ENCODE results near the gene DNM1L.

Gene DNM1L

DNA sequence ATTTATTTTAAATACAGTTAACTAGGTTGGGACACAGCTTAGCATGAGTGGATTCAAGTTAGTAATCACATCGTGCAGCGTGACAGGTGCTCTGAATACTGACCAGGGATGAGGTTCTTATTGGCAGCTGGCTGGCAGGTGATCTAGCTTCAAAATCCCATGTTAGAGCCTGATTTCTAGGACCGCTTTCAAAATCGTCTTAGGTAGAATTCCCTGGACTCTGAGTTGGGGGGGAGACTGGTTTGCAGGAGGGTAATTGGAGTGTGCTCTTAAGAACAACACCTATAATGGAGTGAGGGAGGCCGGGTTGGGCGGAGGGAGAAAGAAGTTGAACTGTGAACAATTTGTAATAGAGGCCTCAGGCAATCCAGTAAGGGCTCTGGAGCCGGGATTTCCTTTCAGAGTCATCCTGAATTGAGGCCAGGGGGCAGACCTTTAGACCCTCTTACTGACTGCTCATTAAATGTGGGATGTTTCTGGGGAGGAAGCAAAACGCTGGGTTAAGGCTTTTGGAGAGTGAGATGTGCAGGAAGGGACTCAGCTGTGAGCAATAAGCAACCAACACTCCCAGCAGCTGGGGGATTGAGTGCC is 77.5 kb downstream of the DNM1L start:
- no peak for DNase-seq (ENCODE audit: low read depth in 2 of 2)

DNA sequence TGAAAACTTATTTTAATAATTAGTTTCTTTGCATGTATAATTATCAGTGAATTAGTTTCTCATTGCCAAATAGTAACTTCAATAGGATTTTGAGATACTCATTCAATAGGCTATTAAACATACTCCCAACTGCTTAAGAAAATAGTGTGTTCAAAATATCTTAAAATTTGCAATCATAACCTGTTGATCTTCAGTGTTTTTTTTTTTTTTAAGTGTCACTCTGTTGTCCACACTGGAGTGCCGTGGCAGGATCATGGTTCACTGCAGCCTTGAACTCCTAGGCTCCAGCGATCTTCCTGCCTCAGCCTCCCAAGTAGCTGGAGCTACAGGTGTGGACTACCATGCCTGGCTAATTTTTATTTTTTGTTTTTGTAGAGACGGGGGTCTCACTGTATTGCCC is 78.1 kb downstream of the DNM1L start:
- DNase-seq (ENCODE audit: low read depth in 2 of 2), result no peak

DNA sequence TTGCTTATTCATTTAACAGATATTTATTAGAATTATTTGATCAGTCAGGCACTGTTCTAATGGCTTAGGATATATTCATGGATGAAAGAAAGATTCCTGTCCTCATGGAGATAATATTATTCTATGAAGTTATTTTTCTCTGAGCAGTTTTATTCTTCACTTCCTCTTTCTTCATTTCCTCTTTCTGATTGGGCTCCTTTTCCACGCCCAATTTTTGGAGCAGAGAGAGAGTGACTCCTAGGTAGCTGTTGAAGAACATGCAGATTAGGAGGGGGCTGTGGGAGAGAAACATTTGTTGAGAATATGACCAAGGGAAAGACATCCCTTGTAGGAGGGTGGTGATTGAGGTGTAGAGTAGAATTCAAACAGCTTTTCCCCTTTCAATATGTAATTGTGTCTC is 82.6 kb downstream of the DNM1L start:
- no peak for DNase-seq (ENCODE audit: low read depth in 2 of 2)

- DNase-seq (ENCODE audit: low read depth in 2 of 2), result no peak
Measured at GRCh38 chr12:32765906-32766305, 86.8 kb downstream of the DNM1L start.

DNA sequence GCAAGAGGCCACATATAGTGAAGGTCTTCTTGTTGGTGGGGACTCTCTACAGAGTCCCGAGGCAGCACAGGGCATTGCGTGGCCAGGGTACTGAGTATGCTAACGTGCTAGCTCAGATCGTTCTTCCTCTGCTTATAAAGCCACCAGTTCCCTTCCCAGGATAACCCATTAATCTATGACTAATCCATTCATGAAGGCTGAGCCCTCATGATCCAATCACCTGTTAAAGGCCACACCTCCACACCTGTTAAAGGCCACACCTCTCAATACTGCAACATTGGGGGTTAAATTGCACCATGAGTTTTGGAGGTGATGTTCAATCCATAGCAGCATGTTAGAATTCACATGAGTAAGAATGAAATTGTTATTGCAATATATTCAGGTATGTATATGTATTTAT is 89.4 kb downstream of the DNM1L start:
- no peak for DNase-seq (ENCODE audit: low read depth in 2 of 2)

DNA sequence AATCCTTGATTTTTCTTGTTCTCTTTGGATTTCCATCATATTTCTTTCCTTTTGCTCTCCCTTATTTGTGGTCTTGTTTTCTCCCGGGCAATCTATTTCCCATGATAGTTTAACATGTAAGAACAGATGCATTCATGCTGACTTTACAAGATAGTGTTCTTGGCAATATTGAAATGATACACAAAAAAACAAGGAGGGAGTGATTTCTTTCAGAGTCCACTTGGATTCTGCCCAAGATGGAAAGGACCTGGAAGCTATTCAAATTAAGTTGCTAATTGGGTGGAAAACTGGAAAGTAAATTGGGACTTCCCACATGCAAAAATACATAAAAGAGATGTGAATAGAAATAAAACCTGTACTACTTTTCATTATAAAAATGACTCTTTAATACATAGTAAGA is 91.0 kb downstream of the DNM1L start:
- DNase-seq (ENCODE audit: low read depth in 2 of 2), result no peak

- DNase-seq (ENCODE audit: low read depth in 2 of 2), result no peak
Measured at GRCh38 chr12:32773691-32774090, 94.6 kb downstream of the DNM1L start.

- no peak for DNase-seq (ENCODE audit: low read depth in 2 of 2)
Measured at GRCh38 chr12:32776258-32776657, 97.2 kb downstream of the DNM1L start.

DNA sequence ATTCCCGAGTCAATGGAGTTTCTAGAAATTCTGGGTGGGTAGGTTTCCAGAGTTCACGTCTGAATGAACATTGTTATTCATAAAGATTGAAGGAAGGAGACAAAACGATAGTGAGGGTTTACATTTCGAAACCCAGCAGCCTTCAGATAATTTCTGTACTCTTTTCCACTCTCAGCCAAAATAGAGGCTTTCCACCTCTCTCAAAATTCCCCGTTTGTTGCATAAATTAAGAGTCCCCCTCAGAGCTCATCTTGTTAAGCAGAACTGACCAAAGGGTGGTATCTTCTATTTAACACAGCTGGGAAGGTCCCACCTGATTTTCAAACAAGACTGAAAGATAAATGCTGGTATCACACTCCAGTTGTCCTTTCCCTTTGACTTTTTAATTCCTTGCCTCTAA is 98.1 kb downstream of the DNM1L start:
- DNase-seq (ENCODE audit: low read depth in 2 of 2), result no peak

GRCh38 chr12:32777691-32778175 is 98.6 kb downstream of the DNM1L start:
- no peak for DNase-seq (ENCODE audit: low read depth in 2 of 2)

- no peak for DNase-seq (ENCODE audit: low read depth in 2 of 2)
Measured at GRCh38 chr12:32780071-32780470, 101.0 kb downstream of the DNM1L start.

DNA sequence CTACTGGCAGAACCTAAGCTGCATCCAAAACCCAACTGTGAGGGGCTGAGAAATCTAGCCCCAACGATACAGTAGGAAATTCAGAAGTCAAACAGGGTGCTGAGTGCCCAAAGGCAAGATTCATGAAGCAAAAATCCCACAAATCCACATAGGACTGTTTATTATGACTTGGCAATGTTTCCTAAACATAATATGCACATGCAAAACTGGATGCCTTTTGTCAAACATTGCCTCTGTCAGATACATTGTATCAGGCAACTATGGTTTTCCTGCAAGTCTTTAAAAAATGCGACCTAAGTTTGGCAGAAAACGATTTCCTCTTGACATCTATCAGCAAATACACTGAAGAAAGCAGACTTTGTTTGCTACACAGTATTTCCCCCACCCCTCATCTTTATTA is 103.9 kb downstream of the DNM1L start:
- DNase-seq (ENCODE audit: low read depth in 2 of 2), result no peak

- no peak for DNase-seq (ENCODE audit: low read depth in 2 of 2)
Measured at GRCh38 chr12:32785557-32785956, 106.5 kb downstream of the DNM1L start.

DNA sequence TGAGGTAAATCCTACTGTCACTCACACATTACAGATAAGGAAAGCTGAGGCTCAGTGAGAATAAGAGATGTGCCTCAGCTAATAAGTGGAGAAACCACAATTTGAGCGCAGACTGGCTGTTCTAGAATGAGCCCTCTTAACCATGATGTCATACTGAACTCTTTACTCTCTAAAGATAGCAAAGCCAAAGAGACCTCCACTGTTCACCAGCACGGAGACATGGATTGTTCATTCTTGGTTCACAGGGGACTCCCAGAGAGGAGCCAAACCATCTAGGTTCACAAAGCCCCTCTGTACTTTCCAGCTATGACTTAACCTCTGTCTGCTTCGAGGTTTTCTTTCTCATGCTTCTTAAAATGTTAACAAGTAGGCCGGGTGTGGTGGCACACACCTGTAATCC is 109.3 kb downstream of the DNM1L start:
- no peak for DNase-seq (ENCODE audit: low read depth in 2 of 2)

GRCh38 chr12:32789446-32789845 is 110.3 kb downstream of the DNM1L start:
- no peak for DNase-seq (ENCODE audit: low read depth in 2 of 2)

- DNase-seq (ENCODE audit: low read depth in 2 of 2), result no peak
Measured at GRCh38 chr12:32789916-32790315, 110.8 kb downstream of the DNM1L start.

DNA sequence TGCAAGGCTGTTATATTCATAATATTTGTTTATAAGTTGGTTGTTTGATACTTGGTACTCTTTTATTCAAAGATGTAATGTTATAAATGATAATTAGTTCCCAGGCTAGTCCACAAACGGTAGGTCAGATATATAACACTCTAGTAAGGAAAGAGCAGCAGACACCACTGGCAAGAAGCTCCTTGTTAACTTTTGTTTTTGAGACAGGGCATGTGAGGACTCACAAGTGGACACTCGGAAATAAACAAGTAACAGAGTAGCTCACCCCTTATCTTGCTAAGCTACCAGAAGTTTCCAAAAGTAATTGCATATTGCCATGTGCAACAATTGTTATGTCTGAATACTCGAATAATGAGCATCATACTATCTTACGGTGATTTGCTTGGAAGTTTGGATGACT is 115.2 kb downstream of the DNM1L start:
- no peak for DNase-seq (ENCODE audit: low read depth in 2 of 2)

All from fibroblast of skin of left biceps (primary cell).